GM18519 (cell line): ENCODE data around the gene CACNB2.
"Not testable (repeated sequence)": the region's sequence is repeated elsewhere in the genome, so short reads cannot be mapped to it uniquely, and the experiment has no call there.

Experiments
- ATAC-seq: cut with Tn5 transposase; IDR thresholded peaks from one replicate; pipeline ENCODE4 v1.9.1; 2021; ENCODE audit warnings: mild to moderate bottlenecking, moderate library complexity; ENCODE audit not compliant: unreplicated experiment, low FRiP score

The CACNB2 gene

DNA sequence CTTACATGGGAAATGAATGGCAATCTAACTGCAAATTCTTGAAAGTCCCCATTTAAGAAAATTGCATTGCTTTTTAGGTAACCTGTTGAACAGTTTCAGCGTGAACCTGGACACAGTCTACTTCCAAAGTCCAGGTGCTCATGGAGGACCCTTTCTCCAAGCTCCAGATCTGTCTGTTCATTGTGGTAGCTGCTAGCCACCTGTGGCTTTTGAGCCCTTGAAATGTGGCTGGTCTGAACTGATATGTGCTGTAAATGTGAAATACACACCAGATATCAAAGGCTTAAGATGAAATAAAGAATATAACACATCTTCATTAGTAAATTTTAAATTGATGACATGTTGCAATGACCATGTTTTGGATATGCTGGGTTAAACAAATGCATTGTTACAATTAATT, 4.2 kb downstream of the CACNB2 start:
- no peak for ATAC-seq

DNA sequence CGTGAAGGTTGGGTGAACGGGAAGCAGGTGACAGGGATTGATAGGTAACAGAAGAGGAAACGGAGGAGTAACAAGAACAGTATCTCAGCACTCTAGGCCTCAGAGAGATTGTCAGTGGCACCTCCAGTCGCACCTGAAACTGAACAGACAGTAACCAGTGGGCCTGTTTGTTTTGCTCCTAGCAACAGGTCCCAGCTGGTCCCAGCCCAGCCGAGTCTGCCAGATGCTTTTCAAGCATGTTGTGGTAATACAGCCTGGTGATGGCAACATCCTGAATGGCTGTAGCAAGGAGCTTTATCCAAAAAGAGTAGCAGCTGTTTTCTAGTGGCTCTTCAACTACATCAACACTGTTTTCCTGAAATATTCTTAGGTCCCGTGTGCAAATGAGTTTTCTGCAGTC, 4.7 kb downstream of the CACNB2 start:
- no peak for ATAC-seq

DNA sequence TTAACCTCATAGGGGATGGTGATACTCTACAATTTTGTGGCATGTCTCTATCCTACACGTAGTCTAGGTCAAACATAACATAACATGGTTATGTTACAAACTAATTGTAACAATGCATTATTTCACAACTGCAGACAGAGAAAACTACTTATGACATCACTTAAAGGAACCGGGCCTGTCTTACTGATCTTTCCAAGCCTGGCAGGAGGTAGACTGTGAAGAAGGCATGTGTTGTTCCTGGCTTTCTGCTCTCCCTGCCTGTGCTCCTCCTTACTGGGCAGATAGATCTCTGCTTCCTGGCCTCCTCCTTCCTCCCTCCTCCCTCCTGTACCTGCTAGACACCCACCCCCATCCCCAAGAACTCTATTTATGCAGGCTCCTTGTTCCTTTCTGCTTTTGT, 5.4 kb downstream of the CACNB2 start:
- no peak for ATAC-seq

DNA sequence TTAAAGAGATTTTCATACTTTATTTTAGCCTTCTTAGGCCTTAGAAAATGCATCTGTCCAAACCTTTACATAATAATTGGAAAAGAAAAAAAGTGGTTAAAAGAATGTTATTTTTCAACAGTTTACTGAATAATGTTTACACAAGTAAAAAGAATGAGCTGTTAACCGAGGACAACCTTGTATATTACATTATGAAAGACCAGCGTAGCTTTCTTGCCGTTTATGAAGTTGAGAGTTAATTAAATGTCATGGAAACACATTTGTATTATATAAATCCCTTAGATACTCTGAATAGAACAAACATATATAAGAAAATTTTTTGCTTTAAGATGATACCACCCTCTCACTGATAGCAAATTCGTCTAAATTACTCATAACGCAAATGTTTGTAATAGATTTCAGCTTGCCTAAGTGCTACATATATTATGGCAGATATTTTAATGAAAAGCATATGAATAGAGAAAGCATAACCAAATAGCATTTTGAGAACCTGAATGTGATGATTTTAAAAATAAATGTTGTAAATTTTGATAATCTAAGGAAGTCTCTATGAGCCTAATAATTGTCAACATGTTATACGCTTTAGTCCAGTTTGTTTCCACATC, 9.1 kb downstream of the CACNB2 start:
- ATAC-seq = no peak

DNA sequence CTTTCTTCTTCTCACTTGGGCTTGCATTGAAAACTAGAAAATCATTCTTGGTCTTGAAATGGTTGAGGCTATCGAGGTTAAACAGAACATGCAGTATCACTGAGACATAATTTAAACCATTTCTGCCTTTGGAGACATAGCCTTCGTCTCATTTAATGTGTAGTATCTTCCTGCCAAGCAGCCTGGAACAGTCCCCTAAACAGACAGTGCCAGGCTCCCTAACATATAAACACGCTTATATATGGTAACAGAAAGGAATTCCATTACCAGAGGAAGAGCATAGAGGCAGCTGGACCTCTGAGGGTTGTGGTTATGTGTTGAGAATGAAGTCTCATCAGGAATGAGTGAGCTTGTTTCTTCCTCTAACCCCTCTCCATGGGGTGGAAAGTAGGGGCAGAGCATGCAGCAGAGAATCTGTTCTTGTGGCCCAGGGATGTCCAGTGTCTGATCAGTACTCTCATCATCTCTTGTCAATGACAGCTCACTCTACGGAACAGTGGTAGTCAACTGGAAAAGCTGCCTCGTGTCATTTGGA, 11.2 kb downstream of the CACNB2 start:
- ATAC-seq = no peak

DNA sequence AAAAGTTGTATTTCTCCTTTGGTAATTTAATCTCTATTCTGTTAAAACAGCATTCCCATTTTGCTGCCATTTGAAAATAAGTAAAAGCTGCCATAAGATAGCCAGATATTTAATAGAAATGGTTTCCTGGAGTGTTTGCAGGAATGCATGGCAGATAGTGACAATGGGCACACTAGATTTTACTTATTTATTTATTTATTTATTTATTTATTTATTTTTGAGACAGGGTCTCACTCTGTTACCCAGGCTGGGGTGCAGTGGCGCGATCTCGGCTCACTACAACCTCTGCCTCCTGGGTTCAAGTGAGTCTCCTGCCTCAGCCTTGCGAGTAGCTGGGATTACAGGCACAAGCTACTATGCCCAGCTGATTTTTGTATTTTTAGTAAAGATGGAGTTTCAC, 13.2 kb downstream of the CACNB2 start:
- not testable (repeated sequence) for ATAC-seq

DNA sequence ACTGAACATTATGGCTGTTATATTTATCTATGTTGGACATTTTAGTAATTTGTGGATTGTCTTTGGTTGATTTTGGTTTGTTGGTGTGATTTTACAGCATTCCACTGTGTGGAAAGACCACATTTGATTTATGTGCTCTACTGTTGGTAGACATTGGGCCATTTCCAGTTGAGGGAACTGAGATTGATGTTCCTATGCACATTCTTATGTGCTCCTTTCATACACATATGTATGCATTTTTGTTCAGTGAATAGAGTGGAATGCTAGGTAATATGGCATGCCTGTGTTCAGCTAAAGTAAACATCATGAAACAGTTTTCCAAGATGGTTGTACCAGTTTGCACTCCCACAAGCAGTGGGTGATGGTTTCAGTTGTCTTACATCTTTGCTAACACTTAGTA, 15.1 kb downstream of the CACNB2 start:
- ATAC-seq = no peak

DNA sequence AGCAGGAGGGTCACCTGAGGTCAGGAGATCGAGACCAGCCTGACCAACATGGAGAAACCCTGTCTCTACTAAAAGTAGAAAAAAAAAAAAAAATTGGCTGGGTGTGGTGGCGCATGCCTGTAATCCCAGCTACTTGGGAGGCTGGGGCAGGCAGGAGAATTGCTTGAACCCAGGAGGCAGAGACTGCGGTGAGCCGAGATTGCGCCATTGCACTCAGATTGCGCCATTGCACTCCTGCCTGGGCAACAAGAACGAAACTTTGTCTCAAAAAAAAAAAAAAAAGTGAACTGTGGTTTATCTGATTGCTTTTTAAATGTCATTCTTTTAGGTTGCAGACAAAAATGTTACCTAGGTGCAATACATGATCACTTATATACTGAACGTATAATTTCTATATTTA, 16.6 kb downstream of the CACNB2 start:
- ATAC-seq = not testable (repeated sequence)

DNA sequence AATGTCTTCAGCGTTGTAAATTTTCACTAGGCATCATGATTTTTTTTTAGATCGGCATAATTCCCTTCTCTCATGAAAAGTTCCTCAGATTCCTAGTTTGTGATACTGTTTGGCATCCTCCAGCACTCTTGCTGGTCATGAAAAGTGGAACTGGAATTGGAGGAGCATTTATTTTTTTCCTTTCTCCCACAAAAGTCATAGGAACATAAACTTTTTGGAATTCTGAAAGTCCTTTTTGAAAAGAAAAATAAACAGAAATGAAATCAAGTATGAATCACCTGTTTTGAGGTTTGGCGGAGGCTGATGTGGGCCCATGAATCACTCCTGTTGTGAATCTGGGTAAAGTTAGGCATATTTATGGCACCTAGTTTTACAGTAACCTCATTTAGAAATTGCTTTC, 17.7 kb downstream of the CACNB2 start:
- no peak for ATAC-seq

DNA sequence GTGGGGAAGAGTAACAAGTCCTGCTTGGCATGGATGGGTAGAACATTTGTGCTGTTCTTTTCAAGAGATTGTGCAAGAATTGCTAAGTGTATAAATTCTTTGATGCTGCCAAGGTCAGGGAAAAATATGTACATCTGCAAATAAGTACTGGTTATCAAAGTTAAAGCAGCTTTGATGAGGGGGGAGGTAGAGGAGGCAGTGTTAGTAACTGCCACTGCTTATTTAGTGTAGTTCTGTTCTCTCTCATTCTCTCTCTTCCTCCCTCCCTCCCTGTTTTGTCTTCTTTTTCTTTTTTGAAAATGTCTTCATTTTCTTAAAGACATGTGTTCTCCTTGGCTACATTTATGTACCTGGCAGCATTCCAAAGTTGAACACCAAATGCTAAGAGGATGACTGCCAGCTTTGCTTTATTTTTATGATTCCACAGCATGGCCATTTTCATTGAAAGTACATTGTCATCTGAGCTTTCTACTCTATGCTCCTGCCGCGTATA, 18.6 kb downstream of the CACNB2 start:
- no peak for ATAC-seq

DNA sequence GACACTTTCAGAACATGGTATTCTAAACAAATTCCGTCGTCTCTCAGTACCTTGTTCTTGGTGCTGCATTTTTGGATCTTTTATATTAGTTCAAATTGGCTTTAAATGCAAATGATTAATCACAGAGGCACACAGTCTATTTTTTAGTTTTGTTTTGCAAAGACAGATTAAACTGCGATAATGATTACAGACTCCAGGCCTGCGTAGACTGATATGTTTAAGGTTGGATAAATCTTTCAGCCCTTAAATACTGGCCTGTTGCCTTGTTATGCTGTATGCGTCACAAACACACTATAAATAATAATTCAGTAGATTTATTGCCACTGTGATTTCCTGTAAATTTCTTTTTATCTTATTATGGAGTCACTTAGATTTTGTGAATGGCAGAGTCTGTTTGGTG, 19.3 kb downstream of the CACNB2 start:
- ATAC-seq = no peak

DNA sequence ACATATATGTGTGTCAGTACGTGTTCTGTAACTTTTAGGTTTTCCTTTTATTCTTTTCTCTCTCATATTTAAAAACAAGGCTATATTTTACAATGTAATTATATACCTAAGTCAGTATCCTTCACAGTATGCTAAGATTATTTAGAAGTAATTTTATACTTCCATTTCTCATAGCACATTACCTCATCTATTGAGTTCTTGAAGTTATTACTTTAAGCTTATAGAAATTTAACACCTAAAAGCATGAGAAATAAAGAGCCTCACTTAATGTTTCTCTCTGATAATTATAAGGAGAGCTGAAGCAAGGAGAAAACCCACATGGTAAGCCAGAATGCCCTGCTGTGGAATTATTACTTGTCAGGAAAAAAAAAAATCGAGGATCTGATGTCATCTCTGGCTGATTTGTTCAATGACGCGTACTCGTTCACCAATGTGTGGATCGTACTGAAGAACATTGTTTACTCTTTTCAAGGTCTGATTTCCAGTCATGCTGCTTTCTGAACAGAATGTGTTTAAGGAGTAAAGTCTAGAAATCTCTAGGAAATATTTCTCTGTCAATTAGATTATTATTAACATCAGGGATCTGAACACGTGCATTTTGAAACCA, 21.9 kb downstream of the CACNB2 start:
- ATAC-seq = no peak

DNA sequence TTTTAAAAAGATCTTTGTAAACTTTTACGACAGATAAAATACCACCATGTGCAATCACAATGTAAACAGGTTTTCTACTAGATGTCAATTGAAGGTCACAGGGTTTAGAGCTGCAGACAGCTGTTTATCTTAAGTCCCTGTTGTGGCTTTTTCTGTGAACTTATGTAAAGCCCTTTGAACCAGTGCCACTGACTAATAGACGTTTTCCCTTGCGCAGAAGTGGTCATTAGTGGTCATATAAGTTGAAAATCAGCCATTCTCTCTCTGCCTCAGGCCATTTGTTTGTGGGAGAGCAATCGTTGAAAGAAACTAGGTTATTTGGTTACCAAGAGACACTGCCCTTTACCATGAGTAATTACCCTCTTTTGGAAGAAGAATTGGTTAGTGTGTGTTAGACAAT, 23.9 kb downstream of the CACNB2 start:
- ATAC-seq = no peak

DNA sequence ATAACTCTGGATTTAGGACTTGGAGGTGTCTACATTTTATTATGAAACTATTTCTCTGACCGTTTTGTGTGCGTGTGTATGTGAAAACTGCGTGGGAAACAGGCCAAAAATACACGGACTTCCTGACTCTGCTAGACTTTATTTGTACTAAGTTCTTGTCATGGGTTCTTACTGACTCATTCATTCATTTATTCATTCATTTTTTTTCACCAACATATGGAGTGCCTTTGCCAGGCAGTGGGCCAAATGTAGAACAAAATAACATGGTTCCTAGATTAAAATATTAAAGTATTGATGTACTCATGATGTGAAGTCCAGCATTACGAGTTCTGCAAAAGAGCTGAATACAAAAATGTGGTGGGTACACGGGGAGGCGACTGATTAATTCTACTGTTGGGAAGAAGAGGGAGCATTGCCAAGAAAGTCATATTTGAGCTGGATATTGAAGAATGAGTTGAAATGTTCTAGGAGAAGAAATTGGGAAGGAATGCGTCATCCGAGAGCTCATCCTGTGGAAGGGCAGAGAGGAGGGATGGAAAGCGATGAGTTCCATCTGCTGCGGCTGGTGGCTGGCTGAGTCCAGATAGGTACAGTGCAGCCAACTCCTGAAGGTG, 24.6 kb downstream of the CACNB2 start:
- ATAC-seq = no peak

DNA sequence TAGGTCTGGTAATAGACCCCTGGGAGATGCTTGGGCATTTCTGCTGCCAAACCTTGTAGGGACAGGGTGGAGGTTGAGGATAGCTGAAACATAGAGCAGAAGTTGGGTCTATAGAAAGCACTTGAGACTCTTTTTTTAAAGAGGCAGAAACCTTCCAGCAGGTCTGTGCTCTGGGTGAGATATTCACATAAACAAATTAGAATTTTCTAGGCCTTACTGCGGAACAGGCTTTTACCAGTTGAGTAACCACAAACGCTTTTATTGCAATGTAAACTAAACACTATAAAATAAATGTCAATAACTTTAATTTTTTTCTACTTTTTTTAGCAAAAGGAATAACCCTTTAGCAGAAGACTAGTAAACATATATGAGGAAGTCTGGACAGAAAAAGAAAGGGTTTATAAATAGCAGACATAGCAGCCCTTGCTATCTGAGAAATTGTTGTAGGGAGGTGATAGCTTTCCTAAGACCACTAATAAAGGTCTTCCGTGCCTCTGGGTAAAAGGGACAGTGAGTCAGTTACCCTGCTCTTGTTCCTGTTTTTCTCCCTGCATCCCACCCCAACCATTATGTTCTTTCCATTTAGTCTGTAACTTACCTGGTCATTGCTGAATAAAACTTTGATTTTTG, 38.7 kb downstream of the CACNB2 start:
- no peak for ATAC-seq

DNA sequence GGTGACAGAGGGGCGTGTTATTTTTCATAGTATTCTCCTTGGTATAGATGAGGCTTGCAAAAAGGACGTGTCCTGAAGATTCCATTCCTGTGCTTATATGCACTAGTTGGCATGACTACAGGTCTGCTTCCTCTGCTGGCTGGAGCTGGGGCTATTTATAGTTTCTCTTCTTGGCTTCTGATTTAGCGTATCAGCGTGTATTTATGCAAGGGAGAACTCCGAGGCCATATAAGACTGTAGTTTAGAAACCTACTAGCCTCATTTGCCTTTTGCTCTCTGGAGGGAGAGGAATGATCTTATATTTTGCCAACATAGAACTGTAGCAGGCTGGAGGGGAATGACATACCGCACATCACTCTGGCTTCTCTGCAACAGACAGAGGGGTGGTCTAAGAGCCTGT, 39.7 kb downstream of the CACNB2 start:
- ATAC-seq = no peak

DNA sequence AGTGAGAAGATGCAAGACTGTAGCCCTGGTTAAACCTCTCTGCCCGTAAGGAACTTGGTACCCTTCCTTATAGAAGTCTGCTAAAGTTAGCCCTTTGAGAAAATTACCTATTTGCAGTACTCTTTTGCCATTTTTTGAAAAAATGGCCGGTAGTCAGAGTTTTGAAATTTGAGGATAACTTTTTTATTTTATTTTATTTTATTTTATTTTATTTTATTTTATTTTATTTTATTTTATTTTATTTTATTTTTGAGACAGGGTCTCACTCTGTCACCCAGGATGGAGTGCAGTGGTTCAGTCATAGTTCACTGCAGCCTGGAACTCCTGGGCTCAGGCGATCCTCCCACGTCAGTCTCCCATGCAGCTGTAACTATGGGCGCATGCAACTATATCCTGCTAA, 41.2 kb downstream of the CACNB2 start:
- ATAC-seq = not testable (repeated sequence)

DNA sequence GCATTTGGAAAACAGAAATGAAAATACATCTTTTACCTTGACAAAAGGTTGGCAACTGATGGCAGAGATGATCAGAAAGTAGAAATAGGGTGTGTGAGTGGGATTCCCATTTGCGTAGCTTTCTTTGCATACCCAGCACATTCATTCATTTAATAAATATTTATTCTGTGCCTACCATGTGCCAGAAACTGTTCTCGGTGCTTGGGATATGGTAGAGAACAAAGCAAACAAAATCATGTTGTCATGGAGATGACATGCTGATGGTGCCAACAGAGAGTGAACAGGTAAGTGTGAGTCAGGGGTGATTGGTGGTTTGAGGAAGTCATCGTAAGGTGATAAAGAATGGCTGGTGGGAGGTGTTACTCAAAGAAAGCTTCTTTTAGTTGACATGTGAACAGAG, 45.4 kb downstream of the CACNB2 start:
- ATAC-seq = no peak

DNA sequence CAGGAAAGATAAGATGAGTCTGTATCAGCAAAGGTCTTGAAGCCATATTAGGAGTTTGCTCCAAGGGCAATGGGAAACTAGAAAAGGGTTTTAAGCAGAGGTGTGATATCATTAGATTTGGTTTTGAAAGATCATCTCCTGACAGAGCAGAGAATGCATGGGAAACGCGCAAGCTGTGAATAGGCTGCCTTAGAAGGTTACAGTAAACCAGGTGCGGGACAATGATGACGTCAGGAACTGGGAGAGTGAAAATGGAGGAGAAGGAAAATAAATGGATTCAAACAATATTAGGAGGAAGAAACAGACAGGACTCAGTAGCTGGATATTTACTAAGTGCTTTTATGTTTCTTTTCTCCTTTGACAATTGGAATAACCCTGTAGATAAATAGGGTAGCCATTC, 50.6 kb downstream of the CACNB2 start:
- no peak for ATAC-seq

DNA sequence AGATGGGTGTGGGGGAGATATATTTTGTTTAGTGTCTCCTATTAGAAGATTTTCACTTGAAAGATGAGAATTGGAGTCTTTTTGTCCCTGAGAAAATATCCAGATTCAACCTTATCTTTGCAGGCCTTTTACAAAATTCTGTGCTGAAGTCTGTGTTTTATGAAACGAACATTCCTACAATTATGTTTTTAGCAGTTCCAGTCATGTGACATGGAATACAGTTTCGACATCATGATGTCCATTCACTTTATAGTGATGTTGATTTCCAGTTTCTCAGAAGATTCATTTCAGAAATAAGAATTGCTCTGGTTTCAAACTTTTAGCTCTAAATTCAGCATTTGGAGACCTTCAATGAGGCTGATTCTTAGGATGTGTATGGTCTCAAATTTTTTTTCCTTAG, 54.4 kb downstream of the CACNB2 start:
- no peak for ATAC-seq

DNA sequence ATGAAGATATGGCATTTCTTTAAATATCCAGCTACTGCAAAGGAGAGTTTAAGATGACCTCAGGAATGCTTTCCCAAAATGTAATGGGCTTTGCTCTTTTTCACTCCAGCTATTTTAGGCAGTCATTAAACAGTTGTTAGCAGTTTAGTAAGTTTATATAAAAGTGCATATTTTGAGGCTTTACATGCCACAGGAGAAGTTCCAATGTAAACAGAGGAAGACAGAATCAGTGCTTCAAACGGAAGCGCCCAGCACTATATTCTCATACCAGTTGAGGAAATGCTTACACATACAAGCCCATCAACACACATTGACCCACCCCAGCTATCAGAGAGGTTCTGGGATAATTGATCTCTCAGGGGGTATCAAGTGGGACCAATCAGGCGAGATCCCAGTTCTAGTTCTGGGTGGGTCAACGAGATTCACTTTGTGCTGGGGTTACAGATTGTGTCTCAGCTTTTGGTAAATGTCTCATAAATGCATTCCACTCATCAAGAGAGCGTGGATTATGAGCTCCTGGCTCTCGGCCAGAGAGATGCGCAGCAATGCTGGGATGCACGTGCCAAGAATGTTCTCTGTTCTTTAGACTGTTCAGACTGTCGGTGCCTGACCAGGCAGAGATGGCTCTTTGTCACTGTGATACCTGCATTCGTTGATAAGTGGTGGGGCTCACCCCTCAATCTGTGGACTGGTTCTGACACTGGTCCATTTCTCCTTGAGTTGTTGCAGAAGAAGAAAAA, 55.0 kb downstream of the CACNB2 start:
- no peak for ATAC-seq
